NCI-H1105 (cell line): ENCODE results near the gene ANKRD20A1.
"Not testable (repeated sequence)": the region's sequence is repeated elsewhere in the genome, so short reads cannot be mapped to it uniquely, and the experiment has no call there.

ENCODE experiments used
- DNase-seq: peaks from one replicate; lab custom pipeline; 2025; lab: John Stamatoyannopoulos, UW

Gene ANKRD20A1

DNA sequence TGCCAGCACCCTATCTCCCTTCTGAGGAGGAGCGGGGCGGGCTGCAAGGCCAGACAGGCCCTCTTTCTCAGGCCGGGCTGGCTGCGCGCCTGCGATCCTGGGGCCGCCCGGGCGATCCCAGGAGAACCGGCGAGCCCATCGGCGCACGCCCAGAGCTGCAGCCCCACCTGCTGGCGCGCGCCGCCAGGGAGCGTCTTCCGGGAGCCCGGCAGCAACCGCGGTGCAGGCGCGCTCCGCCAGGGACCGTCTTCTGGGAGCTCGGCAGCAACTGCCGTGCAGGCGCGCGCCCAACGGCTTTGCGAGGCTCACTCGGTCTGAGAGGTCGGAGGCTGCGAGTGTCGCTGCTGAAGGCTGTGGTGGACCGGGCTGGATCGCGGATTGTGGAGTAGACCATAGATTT, at the start of gene ANKRD20A1:
TSS of gene ANKRD20A1 (plus strand) at position 61 of the 400 bp plus-strand sequence. CDS start 496 bp downstream, outside the sequence.
- DNase-seq: not testable (repeated sequence)

DNA sequence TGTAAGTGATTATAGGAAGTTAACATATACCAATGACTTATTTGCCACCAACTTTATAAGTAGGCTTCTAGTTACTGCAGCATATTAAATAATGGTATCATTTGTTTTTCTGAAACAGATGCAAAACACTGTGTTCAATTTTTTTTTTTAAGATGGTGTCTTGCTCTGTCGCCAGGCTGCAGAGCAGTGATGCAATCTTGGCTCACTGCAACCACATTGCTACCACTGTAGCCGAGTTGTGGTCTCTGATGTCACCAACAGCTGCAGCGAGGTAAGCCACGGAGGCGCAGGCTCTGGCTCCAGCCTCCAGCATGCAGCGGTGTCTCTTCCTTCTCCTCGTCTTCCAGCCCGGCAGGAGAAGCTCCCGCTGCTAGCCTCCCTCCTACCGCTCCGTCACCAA, 26.6 kb upstream of the ANKRD20A1 start:
- not testable (repeated sequence) for DNase-seq
